Endothelial cell of umbilical vein (primary cell): ENCODE results near the gene OPRM1.

Source experiments
- EZH2 ChIP-seq: IDR thresholded peaks from 2 replicates; pipeline ENCODE4 v1.6.1; 2012; ENCODE audit warnings: borderline replicate concordance, low read depth, mild to moderate bottlenecking, moderate library complexity, low read length, inconsistent platforms; ENCODE audit not compliant: severe bottlenecking
- FOS ChIP-seq: IDR thresholded peaks from 2 replicates; pipeline ENCODE4 v1.6.1; 2011; ENCODE audit warnings: mild to moderate bottlenecking, low read length, moderate library complexity, borderline replicate concordance; ENCODE audit not compliant: insufficient read depth
- GATA2 ChIP-seq: IDR thresholded peaks from 2 replicates; pipeline ENCODE4 v1.7.0; 2011; ENCODE audit warnings: low read depth, mild to moderate bottlenecking, moderate library complexity, mixed read lengths, low read length; ENCODE audit not compliant: insufficient read length, insufficient read depth
- JUN ChIP-seq: IDR thresholded peaks from 2 replicates; pipeline ENCODE4 v1.6.1; 2011; ENCODE audit warnings: borderline replicate concordance, low read depth; ENCODE audit not compliant: insufficient read length, insufficient read depth
- POLR2A ChIP-seq: IDR thresholded peaks from 2 replicates; pipeline ENCODE4 v1.6.1; 2012; ENCODE audit warnings: low read depth, mild to moderate bottlenecking, control low read depth, low read length
- POLR2AphosphoS5 ChIP-seq: IDR thresholded peaks from 2 replicates; pipeline ENCODE4 v1.6.1; 2012; ENCODE audit warnings: low read depth, mild to moderate bottlenecking, control low read depth, low read length, moderate library complexity; ENCODE audit not compliant: insufficient read depth
- TF ChIP-seq, protein P1 (sequence below), 2 donors: IDR thresholded peaks; 1 replicate in 1 of 2; 2 replicates in 1 of 2; pipeline ENCODE4 v1.5.1; 2011; ENCODE audit warnings: low read length in 2 of 2, mild to moderate bottlenecking in 2 of 2, moderate library complexity in 2 of 2, control low read depth in 1 of 2, inconsistent platforms in 1 of 2, low read depth in 1 of 2; ENCODE audit not compliant: insufficient read depth in 1 of 2; ENCODE audit errors: extremely low read depth in 1 of 2
- TF ChIP-seq, protein P2 (sequence below): IDR thresholded peaks from 2 replicates; pipeline ENCODE4 v1.6.1; 2011; ENCODE audit not compliant: insufficient read depth, insufficient read length

DNA sequence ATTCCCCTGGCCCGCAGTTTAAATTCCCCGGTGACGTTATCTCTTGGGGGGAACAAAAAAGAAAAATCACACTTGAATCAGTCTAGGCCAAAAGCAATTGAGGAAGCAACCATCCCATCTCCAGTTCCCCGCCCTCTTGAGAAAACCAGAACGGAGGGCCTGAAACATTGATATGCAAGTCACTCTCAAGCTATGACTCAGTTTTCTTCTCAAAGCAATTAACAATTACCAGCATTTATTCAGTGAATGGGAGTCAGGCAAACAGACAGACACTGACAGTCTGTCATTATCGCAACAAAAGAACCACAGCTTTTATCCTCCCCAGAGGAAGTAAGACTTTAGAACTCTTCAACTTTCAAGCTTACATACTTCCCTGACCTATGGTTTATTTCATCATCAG lies 100.9 kb downstream of the OPRM1 start:
- TF ChIP-seq, protein P1, sequence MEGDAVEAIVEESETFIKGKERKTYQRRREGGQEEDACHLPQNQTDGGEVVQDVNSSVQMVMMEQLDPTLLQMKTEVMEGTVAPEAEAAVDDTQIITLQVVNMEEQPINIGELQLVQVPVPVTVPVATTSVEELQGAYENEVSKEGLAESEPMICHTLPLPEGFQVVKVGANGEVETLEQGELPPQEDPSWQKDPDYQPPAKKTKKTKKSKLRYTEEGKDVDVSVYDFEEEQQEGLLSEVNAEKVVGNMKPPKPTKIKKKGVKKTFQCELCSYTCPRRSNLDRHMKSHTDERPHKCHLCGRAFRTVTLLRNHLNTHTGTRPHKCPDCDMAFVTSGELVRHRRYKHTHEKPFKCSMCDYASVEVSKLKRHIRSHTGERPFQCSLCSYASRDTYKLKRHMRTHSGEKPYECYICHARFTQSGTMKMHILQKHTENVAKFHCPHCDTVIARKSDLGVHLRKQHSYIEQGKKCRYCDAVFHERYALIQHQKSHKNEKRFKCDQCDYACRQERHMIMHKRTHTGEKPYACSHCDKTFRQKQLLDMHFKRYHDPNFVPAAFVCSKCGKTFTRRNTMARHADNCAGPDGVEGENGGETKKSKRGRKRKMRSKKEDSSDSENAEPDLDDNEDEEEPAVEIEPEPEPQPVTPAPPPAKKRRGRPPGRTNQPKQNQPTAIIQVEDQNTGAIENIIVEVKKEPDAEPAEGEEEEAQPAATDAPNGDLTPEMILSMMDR (IDR thresholded peaks at IDR 0.05; ENCODE audit: extremely low read depth in 1 of 2, insufficient read depth in 1 of 2, low read depth in 1 of 2, low read length in 2 of 2), result no peak
- no peak for TF ChIP-seq POLR2AphosphoS5
- no peak for TF ChIP-seq POLR2A
- no peak for TF ChIP-seq EZH2
- TF ChIP-seq, protein P2, sequence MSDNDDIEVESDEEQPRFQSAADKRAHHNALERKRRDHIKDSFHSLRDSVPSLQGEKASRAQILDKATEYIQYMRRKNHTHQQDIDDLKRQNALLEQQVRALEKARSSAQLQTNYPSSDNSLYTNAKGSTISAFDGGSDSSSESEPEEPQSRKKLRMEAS, result no peak
- no peak for TF ChIP-seq JUN
- TF ChIP-seq FOS, result no peak
- no peak for TF ChIP-seq GATA2
